A549 (cell line): ENCODE data around the gene FOXP1. TPM values are rescaled to one million over a fixed set of nuclear protein-coding genes. Genes with fewer than 3 reads are reported as not detected.

Experiments
- ATAC-seq, 2 experiments: fragments of 200-7000 bp in 1 of 2; fragments of >200 bp in 1 of 2; cut with Nextera tagmentation in 1 of 2; cut with Tn5 transposase in 1 of 2; 3 replicates each; pipeline versions ENCODE4 v1.8.0 to v1.9.1; 2018 to 2020; ENCODE audit warnings: mild to moderate bottlenecking in 1 of 2, moderate library complexity in 1 of 2
- CTCF ChIA-PET: fragments of 300-600 bp; sonication (Branson Sonifier 250); formaldehyde crosslinking; extraction: SDS; loops from one replicate; lab custom pipeline; 2021; ENCODE audit warnings: antibody characterized with exemption, inconsistent platforms; lab: Yijun Ruan, JAX
- POLR2A ChIA-PET: fragments of 350-600 bp; formaldehyde crosslinking; extraction: SDS; loops from one replicate; lab custom pipeline; 2021; ENCODE audit warnings: antibody characterized with exemption, inconsistent platforms; lab: Yijun Ruan, JAX
- DNase-seq, 2 experiments: peaks; one replicate each; pipeline versions ENCODE4 v3.0.0 to v3.0.0-alpha.2; 2011 to 2016; ENCODE audit warnings: low read depth in 1 of 2, low spot score in 1 of 2
- FAIRE-seq: peaks from 2 replicates; lab custom pipeline; 2011; peaks lifted over from hg19 to GRCh38; lab: Jason Lieb, UNC
- H3K27ac ChIP-seq, 2 experiments: fragments of >200 bp; sonication (Bioruptor Twin); formaldehyde crosslinking; 3 replicates each; pipeline ENCODE4 v1.5.1; 2016 to 2017
- H3K4me1 ChIP-seq: fragments of >200 bp; sonication (Bioruptor Twin); formaldehyde crosslinking; 3 replicates; pipeline ENCODE4 v1.6.1; 2016
- H3K4me2 ChIP-seq: fragments of >200 bp; sonication (Bioruptor Twin); formaldehyde crosslinking; 3 replicates; pipeline ENCODE4 v1.6.1; 2016
- H3K4me3 ChIP-seq: fragments of >200 bp; sonication (Bioruptor Twin); formaldehyde crosslinking; 3 replicates; pipeline ENCODE4 v1.5.1; 2016
- H3K9me3 ChIP-seq: fragments of >200 bp; sonication (Bioruptor Twin); formaldehyde crosslinking; 3 replicates; pipeline ENCODE4 v1.6.1; 2016
- ATOH8 ChIP-seq: fragments of 250-450 bp; sonication (Bioruptor Pico); IDR thresholded peaks from 2 replicates; pipeline ENCODE4 v1.5.0; 2020; ENCODE audit warnings: low read depth, mild to moderate bottlenecking, moderate library complexity
- BHLHE40 ChIP-seq: IDR thresholded peaks from 2 replicates; pipeline ENCODE4 v1.6.1; 2012; ENCODE audit warnings: low read depth, low read length, inconsistent platforms
- CBX2 ChIP-seq: fragments of 200-600 bp; sonication (generic); IDR thresholded peaks from 2 replicates; pipeline ENCODE4 v1.6.1; 2016; ENCODE audit warnings: low read depth, mild to moderate bottlenecking, borderline replicate concordance
- CTCF ChIP-seq: fragments of >200 bp; sonication (Bioruptor Twin); formaldehyde crosslinking; IDR thresholded peaks from 3 replicates; pipeline ENCODE4 v1.5.1; 2016
- E2F6 ChIP-seq: IDR thresholded peaks from 2 replicates; pipeline ENCODE4 v1.6.1; 2012; ENCODE audit warnings: low read depth, borderline replicate concordance
- HDAC2 ChIP-seq: fragments of 200-600 bp; sonication (generic); IDR thresholded peaks from 2 replicates; pipeline ENCODE4 v1.6.1; 2016
- HES2 ChIP-seq: fragments of >200 bp; sonication (Bioruptor Twin); formaldehyde crosslinking; IDR thresholded peaks from 2 replicates; pipeline ENCODE4 v1.6.1; 2016
- HEYL ChIP-seq: fragments of 250-450 bp; sonication (Bioruptor Pico); IDR thresholded peaks from 2 replicates; pipeline ENCODE4 v1.8.0; 2021; ENCODE audit warnings: mild to moderate bottlenecking, moderate library complexity
- KDM5A ChIP-seq: fragments of 200-600 bp; sonication (generic); IDR thresholded peaks from 2 replicates; pipeline ENCODE4 v1.6.1; 2016; ENCODE audit warnings: antibody characterized with exemption, mild to moderate bottlenecking
- NPAS2 ChIP-seq: fragments of 250-450 bp; sonication (Bioruptor Pico); IDR thresholded peaks from 2 replicates; pipeline ENCODE4 v1.8.0; 2022; ENCODE audit warnings: mild to moderate bottlenecking, moderate library complexity, borderline replicate concordance
- PBX3 ChIP-seq: IDR thresholded peaks from 2 replicates; pipeline ENCODE4 v1.6.1; 2012
- PHF8 ChIP-seq: fragments of 200-600 bp; sonication (generic); IDR thresholded peaks from 2 replicates; pipeline ENCODE4 v1.6.1; 2016; ENCODE audit warnings: low read depth, mild to moderate bottlenecking, antibody characterized with exemption, moderate library complexity, borderline replicate concordance
- POLR2AphosphoS2 ChIP-seq: conservative IDR thresholded peaks from 2 replicates; pipeline ENCODE4 v1.6.1; 2012; ENCODE audit warnings: low read length, improper control_type of control experiment, inconsistent platforms
- RAD21 ChIP-seq, 2 experiments: fragments of >200 bp in 1 of 2; sonication (Bioruptor Twin) in 1 of 2; formaldehyde crosslinking in 1 of 2; IDR thresholded peaks in 1 of 2; conservative IDR thresholded peaks in 1 of 2; 2 replicates in 1 of 2; 3 replicates in 1 of 2; pipeline ENCODE4 v1.6.1; 2012 to 2018; ENCODE audit warnings: inconsistent platforms in 1 of 2
- RARB ChIP-seq: fragments of 250-450 bp; sonication (Bioruptor Pico); IDR thresholded peaks from 2 replicates; pipeline ENCODE4 v1.8.0; 2021; ENCODE audit warnings: mild to moderate bottlenecking, moderate library complexity
- REST ChIP-seq: fragments of 200-600 bp; sonication (generic); IDR thresholded peaks from 2 replicates; pipeline ENCODE4 v1.6.1; 2016; ENCODE audit warnings: antibody characterized with exemption, mild to moderate bottlenecking, moderate library complexity
- SMC3 ChIP-seq: fragments of >200 bp; sonication (Bioruptor Twin); formaldehyde crosslinking; IDR thresholded peaks from 3 replicates; pipeline ENCODE4 v1.6.1; 2018; ENCODE audit warnings: inconsistent platforms
- USF2 ChIP-seq: fragments of 450-650 bp; IDR thresholded peaks from 2 replicates; pipeline ENCODE4 v1.6.1; 2014; ENCODE audit warnings: antibody characterized with exemption
- ZFP36 ChIP-seq: fragments of 450-650 bp; IDR thresholded peaks from 2 replicates; pipeline ENCODE4 v1.6.1; 2014; ENCODE audit warnings: borderline replicate concordance; ENCODE audit not compliant: partially characterized antibody
- ZSCAN20 ChIP-seq: fragments of 250-450 bp; sonication (Bioruptor Pico); IDR thresholded peaks from 2 replicates; pipeline ENCODE4 v1.8.0; 2022; ENCODE audit warnings: mild to moderate bottlenecking, moderate library complexity
- WGBS: methylation state at CpG from one replicate; pipeline ENCODE4 v1.1.6; 2017; ENCODE audit errors: missing lambda C conversion rate; 5-methylcytosine and 5-hydroxymethylcytosine counted together
- polyA plus RNA-seq, 4 experiments: library from polyadenylated mRNA; depleted of rRNA in 3 of 4; stranded (reverse); fragments of >200 nt; fragmentation: RNase III in 1 of 4; extraction: RNeasy Plus Mini Kit Qiagen cat#74134 plus additional on column Dnase treatment in 1 of 4; gene quantifications; 2 replicates in 3 of 4; 3 replicates in 1 of 4; pipeline ENCODE4 v1.2.3, GENCODE V29; 2011 to 2017

Gene FOXP1
- polyA plus RNA-seq, 2 of the 4 experiments (the other 2 are of a cell fraction), result 12.8 to 13.9 TPM

GRCh38 chr3:71554649-71555048 is 28.9 kb downstream of the FOXP1 start:
- ATAC-seq (no peak), FAIRE-seq (no peak), DNase-seq (no peak)
- WGBS, result 90% methylated on average over 1 of the region's 1 CpG
- H3K27ac ChIP-seq, result no peak overlapping the region
- H3K4me1 ChIP-seq, result peaks cover 28% of the 10 kb centered on the region
- no peak overlapping the region for H3K4me3 ChIP-seq
- TF ChIP-seq NPAS2 (CRISPR knock-in tag), result no peak
- no peak for TF ChIP-seq SMC3
- TF ChIP-seq HEYL (CRISPR knock-in tag), result no peak
- TF ChIP-seq RARB (CRISPR knock-in tag), result no peak
- no peak for TF ChIP-seq PBX3
- TF ChIP-seq KDM5A, result no peak
- no peak for TF ChIP-seq PHF8
- TF ChIP-seq E2F6, result no peak
- no peak for TF ChIP-seq ATOH8 (CRISPR knock-in tag)
- TF ChIP-seq ZFP36, result no peak
- no peak for TF ChIP-seq ZSCAN20 (CRISPR knock-in tag)
- TF ChIP-seq HDAC2, result no peak
- TF ChIP-seq BHLHE40, result no peak
- no peak for TF ChIP-seq POLR2AphosphoS2
- TF ChIP-seq CBX2, result no peak
- TF ChIP-seq RAD21 (conservative IDR thresholded peaks at IDR 0.05 in 1 of 2, IDR thresholded peaks at IDR 0.05 in 1 of 2), result no peak
- no peak for TF ChIP-seq REST
- TF ChIP-seq CTCF, result no peak
- TF ChIP-seq USF2, result no peak
- TF ChIP-seq HES2, result no peak
- CTCF ChIA-PET, result interaction anchor here (1.0 kb wide), 1 partner anchor 9 kb away, joined by 3 read pairs; no protein-coding TSS in a partner anchor
- POLR2A ChIA-PET, result no interaction called here
- H3K4me2 ChIP-seq, result no peak overlapping the region
- H3K9me3 ChIP-seq, result no peaks in the 10 kb centered on the region
